Esophagus squamous epithelium (tissue), 5 donors: Measurements from ENCODE around the gene ACACA. TPM values are rescaled to one million over a fixed set of nuclear protein-coding genes. Genes with fewer than 3 reads are reported as not detected.

Experiments used
- DNase-seq: peaks from one replicate; lab custom pipeline; 2025; lab: John Stamatoyannopoulos, UW
- H3K27ac ChIP-seq, 4 donors: fragments of 200-600 bp; sonication (generic); one replicate each; pipeline ENCODE4 v1.5.1; 2016 to 2019; ENCODE audit warnings: mild to moderate bottlenecking in 1 of 4
- H3K27me3 ChIP-seq, 4 donors: fragments of 200-600 bp; sonication (generic); 1 replicate in 3 of 4; 2 replicates in 1 of 4; pipeline versions ENCODE4 v1.5.1 to v1.6.0; 2017 to 2021; ENCODE audit warnings: antibody characterized with exemption in 1 of 4
- H3K36me3 ChIP-seq, 3 donors: fragments of 200-600 bp; sonication (generic); one replicate each; pipeline ENCODE4 v1.5.1; 2016 to 2019
- H3K4me1 ChIP-seq, 3 donors: fragments of 200-600 bp; sonication (generic); one replicate each; pipeline ENCODE4 v1.5.1; 2017 to 2019
- H3K4me3 ChIP-seq, 4 donors: fragments of 200-600 bp; sonication (generic); 1 replicate in 3 of 4; 2 replicates in 1 of 4; pipeline ENCODE4 v1.5.1; 2016 to 2019; ENCODE audit warnings: mild to moderate bottlenecking in 2 of 4, moderate library complexity in 1 of 4
- H3K9me3 ChIP-seq, 3 donors: fragments of 200-600 bp; sonication (generic); one replicate each; pipeline ENCODE4 v1.5.1; 2016 to 2019
- CTCF ChIP-seq, 6 experiments: fragments of 450-650 bp in 4 of 6; fragments of 200-600 bp in 2 of 6; sonication (generic) in 2 of 6; IDR thresholded peaks; one replicate each; pipeline ENCODE4 v1.5.1; 2016 to 2019; ENCODE audit warnings: antibody characterized with exemption in 6 of 6, mild to moderate bottlenecking in 4 of 6, moderate library complexity in 4 of 6
- POLR2A ChIP-seq, 4 donors: fragments of 450-650 bp; IDR thresholded peaks; one replicate each; pipeline ENCODE4 v1.6.1; 2017; ENCODE audit warnings: antibody characterized with exemption in 4 of 4, mild to moderate bottlenecking in 4 of 4, moderate library complexity in 3 of 4
- WGBS, 2 donors: methylation state at CpG; one replicate each; pipeline ENCODE4 v1.1.5; 2018; 5-methylcytosine and 5-hydroxymethylcytosine counted together
- intact Hi-C: fragments of 100-400 bp; cut with DNase I; formaldehyde crosslinking; loops from one replicate; pipeline ENCODE4 v1.15.0; 2022
- total RNA-seq, 4 donors: library from RNA; depleted of rRNA; stranded (reverse); fragments of >200 nt; gene quantifications; one replicate each; pipeline ENCODE4 v1.1.0, GENCODE V29; 2016
- donor health status: DM: yes; HTN: yes; CAD: no.

ACACA gene
- total RNA-seq, 4 donors from 2014 or later, result 34.5 to 81.0 (median 55.8) TPM

- TF ChIP-seq CTCF (IDR thresholded peaks at IDR 0.05), result no peak
- TF ChIP-seq POLR2A (IDR thresholded peaks at IDR 0.05), result no peak
- intact Hi-C loops, result no loop called here
- Histone ChIP-seq H3K4me3 (no peak overlapping the region), H3K9me3 (no peaks in the 10 kb centered on the region), H3K4me1 (no peaks in the 10 kb centered on the region), H3K27ac (no peak overlapping the region), H3K27me3 (no peaks in the 10 kb centered on the region), H3K36me3 (peaks cover 0 to 59% (median 0%) of the 10 kb centered on the region in 3 donors)
- DNase-seq, result no peak
- WGBS, 2 donors, result 76 to 79% methylated on average over 5 of the region's 5 CpGs
Measured at GRCh38 chr17:37037590-37038155, 369.0 kb downstream of the ACACA start.

Other genes starting within 250 kb of the ACACA start
- gene C17orf78, start 30.9 kb downstream of the ACACA start, total RNA-seq, result not detected
- gene TADA2A, start 50 bp upstream of the ACACA start, total RNA-seq, result 1 to 10 TPM; 6.7 to 8.9 (median 7.6) TPM
- 10 to 100 TPM; 11.4 to 28.8 (median 20.4) TPM for gene DUSP14, start 83.1 kb upstream of the ACACA start, total RNA-seq
- gene SYNRG, start 202.6 kb upstream of the ACACA start, total RNA-seq, result 10 to 100 TPM; 16.5 to 24.2 (median 21.3) TPM
- gene DDX52, start 236.6 kb upstream of the ACACA start, total RNA-seq, result 10 to 100 TPM; 13.3 to 27.7 (median 21.6) TPM